Measurements from ENCODE around the gene GPR148.
"Not testable (repeated sequence)": the region's sequence is repeated elsewhere in the genome, so short reads cannot be mapped to it uniquely, and the experiment has no call there.

GPR148 gene

GRCh38 chr2:130728549-130729316, at the start of gene GPR148:
TSS of gene GPR148 (plus strand) at chr2:130729070. CDS start at chr2:130729152, 82 bp downstream.
- DNase-seq (ENCODE audit: low read depth) = no peak

- not testable (repeated sequence) for DNase-seq (ENCODE audit: low read depth)
Observed at GRCh38 chr2:130692041-130692770, 36.7 kb upstream of the GPR148 start.

- peak; percentile 6 for DNase-seq (ENCODE audit: low read depth)
Observed at GRCh38 chr2:130693474-130693873, 35.4 kb upstream of the GPR148 start.

GRCh38 chr2:130703250-130703649, 25.6 kb upstream of the GPR148 start:
- DNase-seq (ENCODE audit: low read depth) = not testable (repeated sequence)

GRCh38 chr2:130714795-130715194, 14.1 kb upstream of the GPR148 start:
- DNase-seq (ENCODE audit: low read depth) = not testable (repeated sequence)

- no peak for DNase-seq (ENCODE audit: low read depth)
Observed at GRCh38 chr2:130720036-130720435, 8.8 kb upstream of the GPR148 start.

- DNase-seq (ENCODE audit: low read depth) = no peak
Observed at GRCh38 chr2:130720528-130720927, 8.3 kb upstream of the GPR148 start.

GRCh38 chr2:130724455-130724854, 4.4 kb upstream of the GPR148 start:
- DNase-seq (ENCODE audit: low read depth) = no peak

GRCh38 chr2:130726614-130727180, 2.2 kb upstream of the GPR148 start:
- no peak for DNase-seq (ENCODE audit: low read depth)

GRCh38 chr2:130727286-130727924, 1.5 kb upstream of the GPR148 start:
- peak; percentile 83 for DNase-seq (ENCODE audit: low read depth)

- DNase-seq (ENCODE audit: low read depth) = no peak
Observed at GRCh38 chr2:130728007-130728454, 839 bp upstream of the GPR148 start.

- no peak for DNase-seq (ENCODE audit: low read depth)
Observed at GRCh38 chr2:130729322-130730299, 741 bp downstream of the GPR148 start.

- DNase-seq (ENCODE audit: low read depth) = not testable (repeated sequence)
Observed at GRCh38 chr2:130732257-130732656, 3.4 kb downstream of the GPR148 start.

GRCh38 chr2:130735200-130735599, 6.3 kb downstream of the GPR148 start:
- no peak for DNase-seq (ENCODE audit: low read depth)

- DNase-seq (ENCODE audit: low read depth) = no peak
Observed at GRCh38 chr2:130736487-130736886, 7.6 kb downstream of the GPR148 start.

GRCh38 chr2:130737592-130737991, 8.7 kb downstream of the GPR148 start:
- DNase-seq (ENCODE audit: low read depth) = no peak

- DNase-seq (ENCODE audit: low read depth) = no peak
Observed at GRCh38 chr2:130740671-130741070, 11.8 kb downstream of the GPR148 start.

GRCh38 chr2:130743278-130743677, 14.4 kb downstream of the GPR148 start:
- DNase-seq (ENCODE audit: low read depth) = no peak

- DNase-seq (ENCODE audit: low read depth) = no peak
Observed at GRCh38 chr2:130744287-130745117, 15.6 kb downstream of the GPR148 start.

GRCh38 chr2:130749078-130749477, 20.2 kb downstream of the GPR148 start:
- DNase-seq (ENCODE audit: low read depth) = no peak
